Upper lobe of left lung (tissue), 6 donors: ENCODE data around the gene SRL. TPM values are rescaled to one million over a fixed set of nuclear protein-coding genes. Genes with fewer than 3 reads are reported as not detected.

Experiments
- ATAC-seq, 2 donors: fragments of 200-7000 bp; cut with Tn5 transposase; one replicate each; pipeline ENCODE4 v1.9.1; 2022; ENCODE audit warnings: mild to moderate bottlenecking in 2 of 2, moderate library complexity in 2 of 2; ENCODE audit not compliant: low FRiP score in 2 of 2
- DNase-seq, 2 donors: peaks; one replicate each; pipeline ENCODE4 v3.0.0-alpha.2; 2019 to 2020
- H3K27ac ChIP-seq, 4 donors: fragments of 200-600 bp; sonication (generic); one replicate each; pipeline ENCODE4 v1.5.1; 2016 to 2019
- H3K27me3 ChIP-seq, 4 donors: fragments of 200-600 bp; sonication (generic); one replicate each; pipeline ENCODE4 v1.5.1; 2017 to 2019
- H3K36me3 ChIP-seq, 4 donors: fragments of 200-600 bp; sonication (generic); one replicate each; pipeline ENCODE4 v1.5.1; 2016 to 2019
- H3K4me1 ChIP-seq, 4 donors: fragments of 200-600 bp; sonication (generic); one replicate each; pipeline ENCODE4 v1.5.1; 2018 to 2019
- H3K4me3 ChIP-seq, 4 donors: fragments of 200-600 bp; sonication (generic); one replicate each; pipeline ENCODE4 v1.5.1; 2017 to 2019; ENCODE audit warnings: mild to moderate bottlenecking in 2 of 4, moderate library complexity in 1 of 4
- H3K9me3 ChIP-seq, 4 donors: fragments of 200-600 bp; sonication (generic); one replicate each; pipeline ENCODE4 v1.5.1; 2018 to 2019
- CTCF ChIP-seq, 6 experiments: fragments of 450-650 bp in 4 of 6; fragments of 200-600 bp in 2 of 6; sonication (generic) in 2 of 6; IDR thresholded peaks; one replicate each; pipeline ENCODE4 v1.5.1; 2016 to 2019; ENCODE audit warnings: antibody characterized with exemption in 6 of 6
- EP300 ChIP-seq, 4 donors: sonication (generic); formaldehyde crosslinking; IDR thresholded peaks; one replicate each; pipeline ENCODE4 v1.5.1; 2017; ENCODE audit warnings: antibody characterized with exemption in 4 of 4, control low read depth in 2 of 4
- POLR2A ChIP-seq, 4 donors: fragments of 450-650 bp; IDR thresholded peaks; one replicate each; pipeline ENCODE4 v1.5.1; 2016 to 2017; ENCODE audit warnings: antibody characterized with exemption in 4 of 4, mild to moderate bottlenecking in 2 of 4
- POLR2AphosphoS5 ChIP-seq, 2 donors: sonication (generic); formaldehyde crosslinking; IDR thresholded peaks; one replicate each; pipeline ENCODE4 v1.5.1; 2017; ENCODE audit warnings: antibody characterized with exemption in 2 of 2
- WGBS, 2 donors: methylation state at CpG; one replicate each; pipeline ENCODE4 v1.1.5; 2017 to 2018; 5-methylcytosine and 5-hydroxymethylcytosine counted together
- total RNA-seq, 6 donors: library from RNA; depleted of rRNA in 4 of 6; stranded (reverse); fragments of >200 nt in 4 of 6; gene quantifications; one replicate each; pipeline versions ENCODE4 v1.1.0 to v1.2.1, GENCODE V29; 2016 to 2021
- donor health status: DM: no; HTN: no; CAD: no; lungs with moderate emphysema.
- donor health status: DM: no; HTN: yes; CAD: no; lungs with severe emphysema.

The SRL gene
- total RNA-seq, 6 donors from 2014 or later = 0.30 to 1.1 (median 0.46) TPM; not detected in 3

GRCh38 chr16:4184038-4184702 lies 57.7 kb downstream of the SRL start:
- peak in 1 of 2 donors; percentile 89 for DNase-seq
- peak in 1 of 2 donors; percentile 31 for ATAC-seq
- WGBS, 2 donors = 32 to 38% methylated on average over 24 to 36 of the region's 59 CpGs
- Histone ChIP-seq H3K4me3 (peak overlapping the region; percentile 56 to 88 (median 72)), H3K27me3 (no peaks in the 10 kb centered on the region), H3K36me3 (no peaks in the 10 kb centered on the region), H3K27ac (peak overlapping the region; percentile 94 to 99 (median 96)), H3K4me1 (peaks cover 6 to 16% (median 10%) of the 10 kb centered on the region in 4 donors), H3K9me3 (no peaks in the 10 kb centered on the region)
- no peak for TF ChIP-seq CTCF (IDR thresholded peaks at IDR 0.05)
- TF ChIP-seq POLR2A (IDR thresholded peaks at IDR 0.05) = no peak
- TF ChIP-seq EP300 (IDR thresholded peaks at IDR 0.05) = no peak
- TF ChIP-seq POLR2AphosphoS5 (IDR thresholded peaks at IDR 0.05) = no peak

GRCh38 chr16:4183237-4184037 lies 58.4 kb downstream of the SRL start:
- TF ChIP-seq POLR2A (IDR thresholded peaks at IDR 0.05) (peak in 3 of 4 donors; percentile 61 to 90 (median 82)), POLR2AphosphoS5 (IDR thresholded peaks at IDR 0.05) (peak; percentile 71 to 76), EP300 (IDR thresholded peaks at IDR 0.05) (no peak), CTCF (IDR thresholded peaks at IDR 0.05) (peak in 4 of 6 experiments; percentile 25 to 51 (median 39))
- Histone ChIP-seq H3K4me3 (peak overlapping the region; percentile 66 to 88 (median 82)), H3K9me3 (no peaks in the 10 kb centered on the region), H3K27me3 (no peaks in the 10 kb centered on the region), H3K36me3 (no peaks in the 10 kb centered on the region), H3K27ac (peak overlapping the region; percentile 94 to 99 (median 96)), H3K4me1 (peaks cover 6 to 16% (median 10%) of the 10 kb centered on the region in 4 donors)
- DNase-seq = peak; percentile 92 to 99
- WGBS, 2 donors = 0 to 5% methylated on average over 14 to 27 of the region's 85 CpGs
- peak; percentile 94 to 98 for ATAC-seq

- H3K4me1 ChIP-seq = peaks cover 6 to 16% (median 10%) of the 10 kb centered on the region in 4 donors
- H3K27me3 ChIP-seq = no peaks in the 10 kb centered on the region
- ATAC-seq (no peak), DNase-seq (no peak)
- H3K4me3 ChIP-seq = peak overlapping the region in 3 of 4 donors; percentile 66 to 88 (median 79)
- WGBS, 2 donors = 89 to 90% methylated on average over 23 of the region's 23 CpGs
- TF ChIP-seq POLR2AphosphoS5 (IDR thresholded peaks at IDR 0.05) = no peak
- TF ChIP-seq CTCF (IDR thresholded peaks at IDR 0.05) = no peak
- no peak for TF ChIP-seq EP300 (IDR thresholded peaks at IDR 0.05)
- no peak for TF ChIP-seq POLR2A (IDR thresholded peaks at IDR 0.05)
- H3K36me3 ChIP-seq = no peaks in the 10 kb centered on the region
- H3K9me3 ChIP-seq = no peaks in the 10 kb centered on the region
- H3K27ac ChIP-seq = peak overlapping the region; percentile 94 to 99 (median 96)
Observed at GRCh38 chr16:4182581-4183236, 59.2 kb downstream of the SRL start.

GRCh38 chr16:4180511-4180910 lies 61.4 kb downstream of the SRL start:
- Histone ChIP-seq H3K4me1 (peaks cover 6 to 16% (median 10%) of the 10 kb centered on the region in 4 donors), H3K4me3 (no peak overlapping the region), H3K27ac (no peak overlapping the region), H3K9me3 (no peaks in the 10 kb centered on the region), H3K36me3 (no peaks in the 10 kb centered on the region), H3K27me3 (no peaks in the 10 kb centered on the region)
- DNase-seq (no peak), ATAC-seq (no peak)
- TF ChIP-seq POLR2AphosphoS5 (IDR thresholded peaks at IDR 0.05) (no peak), POLR2A (IDR thresholded peaks at IDR 0.05) (no peak), CTCF (IDR thresholded peaks at IDR 0.05) (no peak)
- WGBS, 2 donors = 77 to 78% methylated on average over 5 of the region's 5 CpGs
